ENCODE data around the gene BCAS3.

Gene BCAS3

GRCh38 chr17:61392679-61393078, 715.0 kb downstream of the BCAS3 start:
- DNase-seq: no peak

GRCh38 chr17:61393550-61393903, 715.9 kb downstream of the BCAS3 start:
- DNase-seq: no peak

- DNase-seq: no peak
Observed at GRCh38 chr17:61393904-61394629, 716.4 kb downstream of the BCAS3 start.

- no peak for DNase-seq
Observed at GRCh38 chr17:61394630-61395408, 717.2 kb downstream of the BCAS3 start.

- no peak for DNase-seq
Observed at GRCh38 chr17:61395409-61395982, 717.8 kb downstream of the BCAS3 start.

- DNase-seq: no peak
Observed at GRCh38 chr17:61395983-61396585, 718.4 kb downstream of the BCAS3 start.

- DNase-seq: no peak
Observed at GRCh38 chr17:61396586-61397085, 719.0 kb downstream of the BCAS3 start.

GRCh38 chr17:61397086-61397842, 719.6 kb downstream of the BCAS3 start:
- DNase-seq: no peak

GRCh38 chr17:61398721-61399130, 721.1 kb downstream of the BCAS3 start:
- DNase-seq: no peak

GRCh38 chr17:61399131-61400065, 721.7 kb downstream of the BCAS3 start, which contains the start of gene TBX2:
TBX2 (plus strand) TSS chr17:61399843; CDS start chr17:61400177, 334 bp downstream.
- DNase-seq: no peak

- no peak for DNase-seq
Observed at GRCh38 chr17:61400066-61400716, 722.5 kb downstream of the BCAS3 start.

- no peak for DNase-seq
Observed at GRCh38 chr17:61400717-61401388, 723.2 kb downstream of the BCAS3 start.

- no peak for DNase-seq
Observed at GRCh38 chr17:61401389-61402072, 723.9 kb downstream of the BCAS3 start.

- no peak for DNase-seq
Observed at GRCh38 chr17:61402073-61402541, 724.5 kb downstream of the BCAS3 start.

GRCh38 chr17:61402978-61403800, 725.5 kb downstream of the BCAS3 start:
- peak in 1 of 5 donors; percentile 28 for DNase-seq

GRCh38 chr17:61403801-61404662, 726.4 kb downstream of the BCAS3 start:
- DNase-seq: peak in 1 of 5 donors; percentile 1

- DNase-seq: peak in 1 of 5 donors; percentile 4
Observed at GRCh38 chr17:61404663-61404912, 726.9 kb downstream of the BCAS3 start.
